ENCODE data around the gene MAPK6. TPM values are rescaled to one million over a fixed set of nuclear protein-coding genes. Genes with fewer than 3 reads are reported as not detected.

Gene MAPK6
- total RNA-seq, 2 donors from 2014 or later, result 80.2 to 81.6 TPM

DNA sequence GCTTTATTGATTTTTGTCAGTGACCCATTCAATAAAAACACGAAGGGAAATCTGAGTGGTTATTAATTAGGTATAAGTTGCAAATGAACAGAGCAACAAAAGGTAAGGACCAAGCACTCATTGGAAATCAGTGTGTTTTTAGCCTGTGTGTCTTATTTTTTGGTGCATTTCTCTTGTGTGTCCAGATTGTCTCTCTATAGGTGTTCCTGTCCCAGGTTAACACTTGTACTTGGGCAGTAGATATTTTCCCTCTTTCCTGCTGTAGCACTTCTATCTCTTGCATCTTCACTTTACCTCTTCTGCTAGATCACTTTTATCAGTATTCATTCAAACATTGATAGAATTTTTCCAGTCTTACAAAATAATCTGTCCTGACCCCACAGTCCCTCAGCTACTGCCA, 37.0 kb downstream of the MAPK6 start:
- Histone ChIP-seq H3K9ac (ENCODE audit: extremely low read depth, low read length, poor library complexity, severe bottlenecking) (no peak overlapping the region), H3K4me3 (ENCODE audit: low read length) (no peak overlapping the region), H3K27ac (ENCODE audit: low read depth, low read length) (no peak overlapping the region), H3K27me3 (ENCODE audit: control insufficient read depth, insufficient read depth, low read length, poor library complexity, severe bottlenecking) (no peaks in the 10 kb centered on the region), H3K36me3 (ENCODE audit: control insufficient read depth, insufficient read depth, low read length) (peaks cover 86% of the 10 kb centered on the region), H3K4me1 (ENCODE audit: control insufficient read depth, insufficient read depth, low read length) (no peaks in the 10 kb centered on the region), H3K9me3 (ENCODE audit: control insufficient read depth, low read length) (peaks cover 12% of the 10 kb centered on the region)
- no peak for DNase-seq
- Mint-ChIP-seq H3K27me3 (ENCODE audit: insufficient read depth) (no peaks in the 10 kb centered on the region), H3K4me3 (no peak overlapping the region), H3K36me3 (ENCODE audit: low read depth) (peaks cover 40% of the 10 kb centered on the region), H3K27ac (no peak overlapping the region), H3K4me1 (no peaks in the 10 kb centered on the region), H3K9me3 (peaks cover 7% of the 10 kb centered on the region)
- 97 to 100% methylated on average over 1 of the region's 1 CpG for WGBS, 2 experiments (ENCODE audit: insufficient coverage in 1 of 2, insufficient read length in 1 of 2)
- TF ChIP-seq, protein P1, sequence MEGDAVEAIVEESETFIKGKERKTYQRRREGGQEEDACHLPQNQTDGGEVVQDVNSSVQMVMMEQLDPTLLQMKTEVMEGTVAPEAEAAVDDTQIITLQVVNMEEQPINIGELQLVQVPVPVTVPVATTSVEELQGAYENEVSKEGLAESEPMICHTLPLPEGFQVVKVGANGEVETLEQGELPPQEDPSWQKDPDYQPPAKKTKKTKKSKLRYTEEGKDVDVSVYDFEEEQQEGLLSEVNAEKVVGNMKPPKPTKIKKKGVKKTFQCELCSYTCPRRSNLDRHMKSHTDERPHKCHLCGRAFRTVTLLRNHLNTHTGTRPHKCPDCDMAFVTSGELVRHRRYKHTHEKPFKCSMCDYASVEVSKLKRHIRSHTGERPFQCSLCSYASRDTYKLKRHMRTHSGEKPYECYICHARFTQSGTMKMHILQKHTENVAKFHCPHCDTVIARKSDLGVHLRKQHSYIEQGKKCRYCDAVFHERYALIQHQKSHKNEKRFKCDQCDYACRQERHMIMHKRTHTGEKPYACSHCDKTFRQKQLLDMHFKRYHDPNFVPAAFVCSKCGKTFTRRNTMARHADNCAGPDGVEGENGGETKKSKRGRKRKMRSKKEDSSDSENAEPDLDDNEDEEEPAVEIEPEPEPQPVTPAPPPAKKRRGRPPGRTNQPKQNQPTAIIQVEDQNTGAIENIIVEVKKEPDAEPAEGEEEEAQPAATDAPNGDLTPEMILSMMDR (conservative IDR thresholded peaks at IDR 0.05), result no peak

DNA sequence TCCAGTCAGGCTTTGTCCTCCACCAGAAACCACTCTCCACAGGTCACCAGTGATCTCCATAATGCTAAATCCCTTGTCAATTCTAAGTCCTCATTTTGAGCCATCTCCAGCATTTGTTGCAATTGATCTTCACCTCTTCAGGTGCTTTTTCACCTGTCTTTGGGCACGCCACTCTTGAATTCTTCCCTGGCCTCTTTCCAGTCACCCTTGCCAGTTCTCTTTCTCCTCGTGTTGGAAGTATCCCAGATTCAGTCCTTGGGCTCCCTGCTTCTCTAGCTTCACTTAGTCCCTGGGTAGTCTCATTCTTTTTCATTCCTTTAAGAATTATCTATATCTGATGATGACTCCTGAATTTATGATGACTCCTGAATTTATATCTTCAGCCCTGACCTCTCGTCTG, 37.5 kb downstream of the MAPK6 start:
- peaks cover 86% of the 10 kb centered on the region for H3K36me3 ChIP-seq (ENCODE audit: control insufficient read depth, insufficient read depth, low read length)
- H3K9me3 ChIP-seq (ENCODE audit: control insufficient read depth, low read length), result peaks cover 12% of the 10 kb centered on the region
- Mint-ChIP-seq H3K27me3 (ENCODE audit: insufficient read depth) (no peaks in the 10 kb centered on the region), H3K9me3 (peaks cover 7% of the 10 kb centered on the region), H3K27ac (no peak overlapping the region), H3K4me1 (no peaks in the 10 kb centered on the region), H3K4me3 (no peak overlapping the region), H3K36me3 (ENCODE audit: low read depth) (peaks cover 38% of the 10 kb centered on the region)
- no peaks in the 10 kb centered on the region for H3K27me3 ChIP-seq (ENCODE audit: control insufficient read depth, insufficient read depth, low read length, poor library complexity, severe bottlenecking)
- H3K27ac ChIP-seq (ENCODE audit: low read depth, low read length), result no peak overlapping the region
- H3K4me1 ChIP-seq (ENCODE audit: control insufficient read depth, insufficient read depth, low read length), result no peaks in the 10 kb centered on the region
- H3K4me3 ChIP-seq (ENCODE audit: low read length), result no peak overlapping the region
- DNase-seq, result no peak
- 87 to 97% methylated on average over 3 of the region's 3 CpGs for WGBS, 2 experiments (ENCODE audit: insufficient coverage in 1 of 2, insufficient read length in 1 of 2)
- no peak overlapping the region for H3K9ac ChIP-seq (ENCODE audit: extremely low read depth, low read length, poor library complexity, severe bottlenecking)
- TF ChIP-seq, protein P1 (conservative IDR thresholded peaks at IDR 0.05), result no peak

DNA sequence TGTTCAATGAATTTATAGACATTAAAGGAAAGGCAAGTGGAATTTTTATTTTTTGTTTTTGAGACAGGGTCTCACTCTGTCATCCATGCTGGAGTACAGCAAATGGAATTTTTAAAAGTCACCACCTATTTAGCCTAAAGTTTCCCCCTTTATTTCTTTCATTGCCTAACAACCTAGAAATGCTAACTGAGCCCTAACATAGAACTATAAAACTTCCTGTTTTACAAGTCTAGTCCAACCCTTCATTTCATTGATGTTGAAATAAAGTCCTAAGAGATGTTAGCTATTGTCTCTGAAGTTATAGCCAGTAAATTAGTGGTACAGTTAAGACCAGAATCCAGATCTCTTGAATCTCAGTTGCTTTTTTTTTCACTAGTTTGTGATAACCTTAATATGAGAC, 39.0 kb downstream of the MAPK6 start:
- no peak overlapping the region for H3K9ac ChIP-seq (ENCODE audit: extremely low read depth, low read length, poor library complexity, severe bottlenecking)
- no peak overlapping the region for H3K27ac ChIP-seq (ENCODE audit: low read depth, low read length)
- H3K4me3 ChIP-seq (ENCODE audit: low read length), result no peak overlapping the region
- DNase-seq, result no peak
- H3K27ac Mint-ChIP-seq, result no peak overlapping the region
- no peak overlapping the region for H3K4me3 Mint-ChIP-seq
- no peaks in the 10 kb centered on the region for H3K27me3 ChIP-seq (ENCODE audit: control insufficient read depth, insufficient read depth, low read length, poor library complexity, severe bottlenecking)
- H3K9me3 Mint-ChIP-seq, result no peaks in the 10 kb centered on the region
- H3K9me3 ChIP-seq (ENCODE audit: control insufficient read depth, low read length), result no peaks in the 10 kb centered on the region
- peaks cover 85% of the 10 kb centered on the region for H3K36me3 ChIP-seq (ENCODE audit: control insufficient read depth, insufficient read depth, low read length)
- H3K36me3 Mint-ChIP-seq (ENCODE audit: low read depth), result peaks cover 29% of the 10 kb centered on the region
- H3K4me1 Mint-ChIP-seq, result no peaks in the 10 kb centered on the region
- TF ChIP-seq, protein P1 (conservative IDR thresholded peaks at IDR 0.05), result no peak
- H3K27me3 Mint-ChIP-seq (ENCODE audit: insufficient read depth), result no peaks in the 10 kb centered on the region
- H3K4me1 ChIP-seq (ENCODE audit: control insufficient read depth, insufficient read depth, low read length), result no peaks in the 10 kb centered on the region
